HG03442 (cell line): ENCODE results near the gene DOC2A.

Experiments
- ATAC-seq: cut with Tn5 transposase; IDR thresholded peaks from one replicate; pipeline ENCODE4 v1.9.1; 2021; ENCODE audit warnings: mild to moderate bottlenecking, moderate library complexity; ENCODE audit not compliant: unreplicated experiment

DOC2A gene

GRCh38 chr16:29990034-29990433 lies 20.8 kb downstream of the DOC2A start:
- ATAC-seq: no peak

GRCh38 chr16:29989111-29989858 lies 21.5 kb downstream of the DOC2A start:
- ATAC-seq: no peak

DNA sequence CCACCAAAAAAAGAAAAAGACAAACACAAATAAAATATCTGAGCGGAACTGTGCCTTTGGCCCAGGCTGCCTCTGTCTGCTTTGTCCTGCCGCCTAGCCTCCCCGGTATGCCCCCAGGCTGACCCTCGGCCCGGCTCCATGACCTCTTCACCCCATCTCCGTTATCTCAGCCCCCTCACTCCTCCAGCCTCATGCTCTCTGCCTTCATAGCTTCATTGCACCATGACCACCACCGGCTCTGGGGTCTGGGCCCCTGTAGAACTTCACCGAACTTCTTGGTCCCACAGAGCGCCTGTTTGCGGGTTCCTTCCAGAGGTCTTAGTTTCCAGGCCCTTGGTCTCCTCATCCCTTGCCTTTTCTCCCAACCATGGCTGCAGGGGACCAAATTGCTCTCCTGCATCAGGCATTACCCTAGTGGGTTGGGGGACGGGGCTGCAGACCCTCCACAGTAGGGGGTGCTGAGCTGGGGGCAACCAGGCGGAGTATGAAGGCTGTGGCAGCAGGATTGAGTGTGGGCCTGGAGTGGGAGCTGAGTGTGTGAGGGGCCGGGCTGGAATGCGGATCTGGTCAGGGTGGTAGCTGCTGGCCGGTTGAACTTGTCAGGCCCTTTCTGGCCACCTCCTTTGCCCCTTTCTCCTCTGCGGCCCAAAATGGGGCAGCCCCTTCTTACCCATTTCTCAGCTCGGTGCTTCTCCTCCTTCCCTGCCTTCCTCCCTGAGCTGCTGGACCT lies 22.3 kb downstream of the DOC2A start:
- no peak for ATAC-seq

- ATAC-seq: no peak
Observed at GRCh38 chr16:29987371-29988085, 23.3 kb downstream of the DOC2A start.

GRCh38 chr16:29986931-29987330 lies 23.9 kb downstream of the DOC2A start:
- ATAC-seq: no peak

DNA sequence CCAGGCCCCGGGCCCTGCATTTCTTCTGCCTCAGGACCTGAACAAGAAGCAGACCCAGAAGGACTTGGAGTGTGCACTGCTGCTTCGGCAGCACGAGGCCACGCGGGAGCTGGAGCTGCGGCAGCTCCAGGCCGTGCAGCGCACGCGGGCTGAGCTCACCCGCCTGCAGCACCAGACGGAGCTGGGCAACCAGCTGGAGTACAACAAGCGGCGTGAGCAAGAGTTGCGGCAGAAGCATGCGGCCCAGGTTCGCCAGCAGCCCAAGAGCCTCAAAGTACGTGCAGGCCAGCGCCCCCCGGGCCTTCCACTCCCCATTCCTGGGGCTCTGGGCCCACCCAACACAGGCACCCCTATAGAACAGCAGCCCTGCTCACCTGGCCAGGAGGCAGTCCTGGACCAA lies 24.6 kb downstream of the DOC2A start:
- ATAC-seq: no peak

- ATAC-seq: no peak
Observed at GRCh38 chr16:29985271-29985811, 25.5 kb downstream of the DOC2A start.

GRCh38 chr16:29984764-29985147 lies 26.1 kb downstream of the DOC2A start:
- ATAC-seq: no peak

DNA sequence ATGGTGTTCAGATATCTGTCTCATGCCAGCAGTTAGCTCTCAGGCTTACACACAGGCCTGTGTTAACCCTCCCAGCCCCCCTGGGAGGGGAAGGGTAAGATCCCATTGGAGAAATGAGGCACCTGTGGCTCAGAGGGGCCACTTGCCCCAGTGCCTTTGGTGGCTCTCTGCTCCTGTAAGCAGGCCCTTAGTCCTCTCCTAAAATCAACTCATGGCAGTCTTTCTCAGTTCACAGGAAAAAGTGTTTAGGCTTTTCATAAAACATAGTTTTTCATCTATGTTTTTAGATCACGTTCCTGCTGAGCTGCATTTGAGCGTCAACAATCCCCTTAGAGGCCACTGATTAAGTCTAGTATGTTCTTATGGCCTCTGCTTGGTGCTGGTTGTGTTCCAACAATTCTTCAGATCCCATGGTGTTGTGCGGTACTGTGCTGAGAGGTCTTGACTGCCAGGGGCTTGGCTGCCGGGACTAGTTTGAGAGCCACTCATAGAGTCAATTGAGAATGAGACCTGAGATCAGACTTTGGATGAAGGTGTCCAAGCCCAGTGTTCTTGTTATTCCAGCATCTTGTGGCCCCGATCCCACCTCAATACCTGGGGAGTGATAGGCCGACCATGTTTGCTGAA lies 26.6 kb downstream of the DOC2A start:
- ATAC-seq: no peak

GRCh38 chr16:29983420-29984136 lies 27.2 kb downstream of the DOC2A start:
- ATAC-seq: no peak

DNA sequence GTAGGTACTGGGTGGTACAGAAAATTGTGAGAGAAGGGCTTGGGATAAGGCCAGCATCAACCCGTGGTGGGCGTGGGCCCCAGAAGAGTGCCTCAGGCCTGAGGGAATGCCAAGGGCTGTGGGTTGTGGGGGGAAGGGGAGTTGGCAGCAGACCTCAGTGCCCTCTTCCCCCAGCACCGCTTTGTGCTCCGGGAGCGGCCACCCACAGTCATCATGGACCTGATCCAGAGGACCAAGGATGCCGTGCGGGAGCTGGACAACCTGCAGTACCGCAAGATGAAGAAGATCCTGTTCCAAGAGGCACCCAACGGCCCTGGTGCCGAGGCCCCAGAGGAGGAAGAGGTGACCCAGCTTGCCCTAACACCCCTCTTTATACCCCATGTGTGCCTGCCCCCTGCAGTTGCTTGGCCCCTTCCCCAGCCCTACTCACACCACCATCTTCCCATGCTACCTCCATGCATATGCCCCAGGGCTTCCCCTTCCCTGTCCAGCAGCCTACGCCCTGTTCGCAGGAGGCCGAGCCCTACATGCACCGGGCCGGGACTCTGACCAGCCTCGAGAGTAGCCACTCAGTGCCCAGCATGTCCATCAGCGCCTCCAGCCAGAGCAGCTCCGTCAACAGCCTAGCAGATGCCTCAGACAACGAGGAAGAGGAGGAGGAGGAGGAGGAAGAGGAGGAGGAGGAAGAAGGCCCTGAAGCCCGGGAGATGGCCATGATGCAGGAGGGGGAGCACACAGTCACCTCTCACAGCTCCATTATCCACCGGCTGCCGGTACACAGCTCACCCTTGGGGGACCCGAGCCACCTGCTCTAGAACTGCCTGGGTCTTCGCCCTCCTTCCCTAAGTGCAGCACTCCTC lies 28.0 kb downstream of the DOC2A start:
- no peak for ATAC-seq

DNA sequence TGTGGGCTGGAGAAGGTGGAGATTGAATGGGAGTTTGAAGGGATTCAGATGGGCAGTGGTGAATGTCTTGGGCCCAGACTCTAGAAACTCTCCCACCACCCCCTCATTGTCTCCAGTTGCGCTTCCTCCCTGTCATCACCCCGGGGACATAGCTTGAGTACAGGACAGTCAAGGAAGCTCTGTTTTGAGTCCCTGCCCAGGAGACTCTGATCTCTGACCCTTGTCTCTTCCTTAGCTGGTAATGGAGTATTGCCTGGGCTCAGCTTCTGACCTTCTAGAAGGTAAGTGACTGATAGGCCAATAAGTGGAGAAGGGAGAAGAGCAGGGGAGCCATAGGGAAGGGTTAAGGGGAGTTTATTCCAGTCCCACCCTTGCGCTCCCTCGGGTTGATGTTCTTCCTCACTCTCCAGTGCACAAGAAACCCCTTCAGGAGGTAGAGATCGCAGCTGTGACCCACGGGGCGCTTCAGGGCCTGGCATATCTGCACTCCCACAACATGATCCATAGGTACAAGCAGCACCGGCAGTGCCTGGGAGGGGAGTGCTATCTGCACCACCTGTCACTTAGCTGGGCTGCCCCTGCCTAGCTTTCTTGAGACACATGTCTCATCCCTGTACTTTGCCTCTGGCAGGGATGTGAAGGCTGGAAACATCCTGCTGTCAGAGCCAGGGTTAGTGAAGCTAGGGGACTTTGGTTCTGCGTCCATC lies 32.1 kb downstream of the DOC2A start:
- no peak for ATAC-seq

- no peak for ATAC-seq
Observed at GRCh38 chr16:29978081-29978480, 32.7 kb downstream of the DOC2A start.

DNA sequence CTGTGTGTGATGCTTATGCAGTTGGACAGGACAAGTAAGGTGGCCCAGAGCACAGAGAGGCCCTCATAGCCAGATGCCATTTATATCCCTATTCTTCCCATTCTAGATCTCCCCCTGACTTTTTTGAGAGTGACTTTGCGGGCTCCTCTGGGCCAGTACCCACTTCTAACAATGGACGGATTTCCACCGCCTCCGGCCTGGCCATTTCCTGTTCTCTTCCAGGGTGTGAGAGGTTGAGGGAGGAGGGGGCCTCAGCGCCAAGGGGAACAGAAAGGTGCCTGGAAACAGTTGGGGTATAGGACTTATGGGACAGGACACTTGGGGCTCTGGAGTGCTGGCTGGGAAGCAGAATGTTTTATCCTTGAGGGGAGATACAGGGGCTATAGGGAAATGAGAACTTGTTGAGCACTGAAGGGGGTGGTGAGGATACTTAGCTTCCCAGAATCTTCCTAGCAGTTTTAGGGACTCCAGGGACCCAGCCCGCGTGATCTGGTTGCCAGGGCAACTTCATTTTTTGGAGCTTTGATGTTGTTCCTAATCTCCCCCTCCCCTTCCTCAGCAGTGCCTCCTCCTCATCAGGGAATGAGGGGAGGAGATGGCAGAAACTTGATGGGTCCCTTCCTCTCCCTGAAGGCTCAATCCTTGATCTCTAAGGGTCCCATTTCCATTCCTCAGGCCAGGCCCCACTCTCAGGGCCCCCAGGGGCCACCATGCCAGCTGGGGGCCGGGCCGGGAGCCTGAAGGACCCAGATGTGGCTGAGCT lies 33.6 kb downstream of the DOC2A start:
- no peak for ATAC-seq

GRCh38 chr16:29975811-29976511 lies 34.9 kb downstream of the DOC2A start:
- ATAC-seq: no peak

GRCh38 chr16:29975134-29975538 lies 35.7 kb downstream of the DOC2A start:
- ATAC-seq: no peak

DNA sequence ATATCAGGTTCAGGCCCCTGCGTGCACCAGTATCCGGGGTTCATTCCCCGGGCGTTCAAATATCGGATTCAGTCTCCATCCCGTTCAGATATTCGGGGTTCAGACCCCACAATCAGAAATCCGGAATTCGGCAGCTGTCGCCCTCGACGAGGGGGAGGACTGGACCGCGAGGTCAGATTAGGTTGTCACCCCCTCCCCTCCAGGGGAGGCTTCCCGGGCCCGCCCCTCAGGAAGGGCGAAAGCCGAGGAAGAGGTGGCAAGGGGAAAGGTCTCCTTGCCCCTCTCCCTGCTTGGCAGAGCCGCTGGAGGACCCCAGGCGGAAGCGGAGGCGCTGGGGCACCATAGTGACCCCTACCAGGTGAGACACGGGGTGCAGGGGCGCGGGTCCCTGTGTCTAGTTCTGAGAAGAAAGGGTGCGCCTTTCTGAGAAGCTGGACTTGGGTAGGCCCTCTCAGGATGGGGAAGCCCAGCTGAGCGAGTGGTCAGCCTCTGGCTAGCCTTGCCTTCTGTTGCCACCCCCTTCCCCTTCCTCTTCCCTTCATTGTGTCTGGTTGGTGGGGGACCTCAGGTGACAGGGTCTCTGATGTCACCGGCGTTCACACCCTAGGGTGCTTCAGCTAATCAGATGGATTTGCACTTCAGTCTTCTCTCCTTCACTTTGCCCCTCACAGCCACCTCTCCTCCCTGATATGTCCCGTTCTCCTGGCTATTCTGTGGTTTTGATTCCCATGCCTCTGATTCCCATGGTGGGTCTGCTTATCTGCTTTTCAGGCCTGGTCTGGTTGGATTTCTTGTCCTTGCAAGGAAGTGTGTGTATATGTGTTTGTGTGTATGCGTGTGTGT lies 36.3 kb downstream of the DOC2A start:
- no peak for ATAC-seq
